HG03159 (cell line): ENCODE results near the gene TLL1.

Experiments
- ATAC-seq: cut with Tn5 transposase; IDR thresholded peaks from one replicate; pipeline ENCODE4 v1.9.1; 2021; ENCODE audit warnings: mild to moderate bottlenecking, moderate library complexity; ENCODE audit not compliant: unreplicated experiment

TLL1 gene

DNA sequence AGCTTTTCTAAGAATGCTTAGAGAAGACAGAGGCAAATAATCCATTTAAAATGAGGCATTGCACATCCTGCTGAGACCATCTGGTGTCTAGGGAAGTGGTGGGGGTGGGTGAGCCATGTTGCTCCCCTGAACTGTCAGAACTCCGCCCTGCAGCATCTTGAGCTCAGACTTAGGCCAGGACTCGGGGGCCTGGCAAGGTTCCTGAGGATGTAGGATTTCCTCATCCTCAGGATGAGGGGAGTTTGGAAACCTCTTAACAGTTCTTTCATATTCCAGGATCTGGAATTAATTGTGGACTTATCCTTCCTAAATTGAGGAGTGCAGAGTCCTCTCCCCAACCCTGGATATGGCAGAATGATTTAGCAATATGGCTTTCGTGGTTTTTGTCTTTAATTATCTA, 6.6 kb downstream of the TLL1 start:
- no peak for ATAC-seq

DNA sequence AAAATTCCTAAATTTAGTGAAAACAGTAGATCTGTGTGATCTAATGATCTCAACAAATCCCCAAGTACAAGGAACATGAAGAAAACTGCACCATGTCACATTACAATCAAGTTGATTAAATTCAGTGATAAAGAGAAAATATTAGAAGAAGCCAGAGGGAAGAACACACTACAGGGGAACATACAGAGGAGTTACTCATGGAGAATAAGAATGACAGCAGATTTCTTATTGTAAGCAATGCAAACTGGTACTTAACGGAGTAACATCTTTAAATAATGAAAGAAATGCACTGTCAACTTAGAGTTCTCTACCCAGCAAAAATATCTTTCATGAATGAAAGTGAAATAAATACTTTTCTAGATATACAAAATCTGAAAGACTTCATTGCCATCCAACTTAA, 21.1 kb downstream of the TLL1 start:
- ATAC-seq, result no peak

DNA sequence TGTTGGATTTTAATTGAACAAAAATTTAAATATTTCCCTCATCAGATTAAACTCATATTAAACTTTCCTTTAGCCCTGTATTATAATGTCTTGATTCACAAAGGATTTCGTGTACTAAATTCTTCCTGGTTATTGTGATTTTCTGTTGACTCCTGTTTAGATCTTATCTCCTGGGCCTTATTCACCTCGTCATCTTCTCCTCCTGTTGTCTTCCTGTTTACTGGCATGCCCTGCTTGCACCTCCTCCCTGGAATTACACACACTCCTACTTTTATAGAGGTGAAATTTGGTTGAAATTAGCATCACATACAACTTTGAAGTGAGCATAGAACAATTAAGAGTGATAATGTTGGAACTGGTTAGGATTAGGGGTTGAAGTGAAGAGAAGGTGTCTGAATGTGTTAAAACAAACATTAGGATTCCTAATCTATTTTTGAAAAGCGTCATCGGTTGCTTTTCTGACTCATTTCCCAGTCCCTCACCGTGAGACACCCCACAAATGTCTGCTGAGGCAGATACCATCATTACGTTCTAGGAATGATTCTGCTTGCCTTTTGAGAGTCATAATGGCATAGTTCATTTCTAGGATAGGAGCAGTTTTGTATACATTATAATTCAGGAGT, 32.5 kb downstream of the TLL1 start:
- no peak for ATAC-seq

DNA sequence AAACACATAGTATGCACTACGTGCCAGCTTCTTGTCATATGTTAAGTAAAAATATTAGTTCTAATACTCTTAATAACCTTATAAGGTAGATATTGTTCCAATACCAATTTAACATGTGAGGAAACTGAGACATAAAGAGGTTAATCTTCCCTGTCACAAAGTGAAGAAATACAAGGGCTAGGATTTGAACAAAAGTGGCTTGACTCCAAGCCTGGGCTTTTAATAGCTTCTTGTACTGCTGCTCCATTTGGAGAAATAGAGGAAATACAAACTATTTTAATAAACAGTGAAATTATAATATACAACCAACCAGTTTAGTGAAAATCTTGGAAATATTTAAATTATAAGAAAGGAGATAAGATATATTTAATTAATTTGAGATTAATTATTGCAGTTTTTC, 33.2 kb downstream of the TLL1 start:
- ATAC-seq, result no peak

DNA sequence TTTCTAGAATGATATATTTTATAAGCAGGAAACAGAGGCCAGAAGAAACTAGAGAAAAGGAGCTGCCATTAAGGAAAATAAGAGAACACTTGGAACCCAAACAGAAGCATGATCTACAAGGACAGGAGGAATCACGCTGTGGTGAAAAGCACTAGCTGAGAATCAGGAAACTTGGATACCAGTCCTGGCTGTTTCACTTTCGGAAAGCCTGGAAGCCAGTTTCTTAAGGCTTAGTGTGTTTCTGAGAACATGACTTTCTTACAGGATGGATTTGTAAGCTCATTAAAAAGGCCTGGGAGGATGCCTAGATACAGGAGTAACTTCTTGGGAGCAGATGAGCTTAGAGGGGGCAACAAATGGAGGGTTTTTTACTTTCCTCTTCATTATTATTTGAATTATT, 36.9 kb downstream of the TLL1 start:
- no peak for ATAC-seq

DNA sequence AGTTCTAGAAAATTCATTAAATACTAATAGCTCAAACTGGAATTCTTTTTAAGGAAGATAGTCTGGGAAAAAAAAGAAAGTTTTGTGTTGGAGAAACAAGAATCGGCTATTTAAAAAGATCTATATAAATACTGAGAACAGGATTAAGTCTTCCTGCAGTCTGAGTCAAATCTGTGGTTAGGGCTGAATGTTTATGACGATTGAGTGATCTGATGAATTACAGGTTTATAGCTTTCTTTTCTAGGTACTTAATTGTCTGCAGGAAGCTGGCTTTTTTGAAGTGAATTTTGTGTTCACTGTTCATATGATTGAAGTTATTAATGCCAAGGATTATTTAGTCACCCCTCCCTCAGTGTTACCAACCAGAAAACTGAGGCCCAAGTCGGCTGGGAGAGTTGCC, 42.2 kb downstream of the TLL1 start:
- ATAC-seq, result no peak

DNA sequence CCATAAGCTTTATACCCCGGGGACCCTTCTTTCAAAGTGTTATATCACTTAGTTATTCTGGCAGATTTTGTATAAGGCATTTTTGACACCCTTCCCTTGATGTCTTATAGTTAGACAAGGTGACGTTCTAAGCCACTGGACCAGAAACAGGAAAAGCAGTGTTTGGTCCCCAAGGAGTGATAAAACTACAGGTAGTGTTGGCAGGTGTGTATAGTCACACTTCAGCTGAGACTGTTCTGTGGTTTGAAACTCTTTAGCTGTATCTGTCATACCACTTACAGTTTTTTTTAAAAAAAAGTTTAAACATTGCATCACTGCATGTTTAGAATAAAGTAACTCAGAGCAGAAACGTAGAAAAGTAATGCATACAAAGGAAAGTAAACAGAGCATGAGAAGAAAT, 48.5 kb downstream of the TLL1 start:
- no peak for ATAC-seq

DNA sequence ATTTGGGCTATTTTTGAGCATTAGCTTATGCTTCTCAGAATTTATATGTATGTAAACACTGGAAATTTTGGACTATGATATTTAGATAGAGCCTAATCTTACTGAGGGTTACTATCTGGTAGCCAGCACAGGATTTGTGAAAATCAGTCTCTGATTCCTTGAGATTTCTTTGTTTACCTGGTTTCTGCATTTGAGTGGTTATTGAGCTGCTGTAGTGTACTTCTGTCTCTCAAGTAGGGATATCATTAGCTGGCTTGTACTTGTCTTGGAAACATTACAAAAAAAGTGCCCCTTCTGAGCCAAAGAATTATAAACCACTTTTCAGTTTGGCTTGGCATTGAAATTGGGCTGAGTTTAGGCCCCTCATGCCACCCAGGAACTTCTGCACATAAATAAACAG, 49.7 kb downstream of the TLL1 start:
- ATAC-seq, result no peak

DNA sequence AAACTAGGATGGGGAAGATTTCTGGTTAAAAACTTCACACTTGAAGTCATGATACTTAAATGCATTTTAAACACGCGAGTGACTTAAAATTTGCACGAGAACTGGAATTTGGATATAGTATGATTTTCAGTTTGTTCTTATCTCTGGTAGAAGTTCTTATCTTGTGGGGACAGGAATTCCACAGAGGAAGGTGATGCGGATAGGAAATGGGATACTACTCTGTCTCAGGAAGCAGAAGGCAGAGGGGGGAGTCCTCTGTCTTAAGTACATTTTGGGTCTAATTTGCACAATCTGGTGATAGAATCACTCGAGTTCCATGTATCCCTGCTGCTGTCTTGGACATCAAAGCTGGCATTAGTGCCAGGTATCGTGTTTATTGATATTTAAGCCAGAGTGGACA, 53.3 kb downstream of the TLL1 start:
- ATAC-seq, result no peak

DNA sequence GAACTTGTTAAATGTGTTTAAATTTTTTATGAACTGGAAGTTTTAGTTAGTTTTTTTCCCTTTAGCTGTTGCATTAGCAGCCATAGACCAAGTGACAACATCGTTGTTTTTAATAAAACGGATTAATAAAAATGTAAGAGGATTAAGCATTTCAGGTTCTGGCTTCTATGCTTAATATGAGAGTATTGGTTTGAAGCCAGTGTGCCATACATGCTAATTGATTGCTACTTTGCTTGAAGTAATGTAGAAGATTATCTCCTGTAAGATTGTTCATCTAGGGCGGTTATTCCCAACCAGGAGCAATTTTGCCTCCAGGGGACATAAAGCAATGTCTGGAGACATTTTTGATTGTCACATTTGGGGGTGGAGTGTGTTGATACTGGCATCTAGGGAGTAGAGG, 54.3 kb downstream of the TLL1 start:
- no peak for ATAC-seq

DNA sequence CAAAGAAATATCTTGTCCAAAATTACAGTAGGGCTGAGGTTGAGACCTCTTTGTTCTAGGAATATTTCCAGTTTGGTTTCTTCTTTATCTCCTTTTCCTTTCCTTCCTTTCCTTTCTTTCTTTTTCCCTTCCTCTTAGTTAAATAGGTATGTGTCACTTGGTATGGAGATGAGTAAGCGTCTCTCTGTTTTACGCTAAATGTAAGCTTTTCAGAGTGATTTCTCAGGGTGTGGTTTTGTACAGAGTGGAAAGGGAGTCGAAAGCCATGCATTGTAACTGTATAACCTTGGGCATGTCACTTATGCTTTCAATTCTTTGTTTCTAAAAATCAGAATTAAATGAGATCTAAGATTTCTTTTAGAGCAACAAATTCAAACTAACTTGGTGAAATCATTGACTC, 54.8 kb downstream of the TLL1 start:
- ATAC-seq, result no peak

DNA sequence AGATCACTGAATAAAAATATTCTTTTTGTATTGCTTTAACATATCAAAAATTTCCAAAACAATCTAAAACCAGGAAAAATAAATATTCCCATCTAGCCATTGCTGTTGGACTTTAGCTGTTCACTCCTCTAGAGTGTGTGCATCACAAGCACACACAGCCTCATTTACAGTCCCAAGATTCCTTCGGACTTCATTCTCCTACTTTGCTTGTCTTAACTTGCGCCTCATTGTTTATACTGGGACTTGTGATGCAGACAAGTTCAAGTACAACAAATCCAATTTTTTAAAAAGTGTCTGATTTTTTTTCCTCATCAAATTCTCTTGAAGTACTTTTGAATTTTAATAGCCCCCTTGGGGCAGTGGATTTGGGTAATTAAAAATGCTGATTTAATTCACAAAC, 55.6 kb downstream of the TLL1 start:
- no peak for ATAC-seq

DNA sequence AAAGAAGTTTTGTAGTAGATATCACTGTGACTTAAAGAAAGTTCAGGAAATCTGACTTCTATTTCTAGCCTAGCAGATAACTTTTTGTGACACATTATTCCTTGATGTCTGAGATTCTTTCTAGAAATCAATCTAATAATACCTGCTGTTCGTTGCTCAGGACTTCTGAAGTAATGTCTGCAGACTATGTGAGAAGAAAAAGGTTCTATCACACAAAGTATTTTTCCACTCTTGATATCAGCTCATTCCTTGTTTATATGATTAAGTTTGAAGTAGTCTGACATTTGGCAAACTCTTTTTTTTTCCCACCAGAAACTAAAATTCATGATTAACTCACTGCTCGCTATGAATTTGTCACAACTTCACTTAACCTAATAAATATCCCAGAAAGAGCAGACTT, 56.6 kb downstream of the TLL1 start:
- no peak for ATAC-seq

DNA sequence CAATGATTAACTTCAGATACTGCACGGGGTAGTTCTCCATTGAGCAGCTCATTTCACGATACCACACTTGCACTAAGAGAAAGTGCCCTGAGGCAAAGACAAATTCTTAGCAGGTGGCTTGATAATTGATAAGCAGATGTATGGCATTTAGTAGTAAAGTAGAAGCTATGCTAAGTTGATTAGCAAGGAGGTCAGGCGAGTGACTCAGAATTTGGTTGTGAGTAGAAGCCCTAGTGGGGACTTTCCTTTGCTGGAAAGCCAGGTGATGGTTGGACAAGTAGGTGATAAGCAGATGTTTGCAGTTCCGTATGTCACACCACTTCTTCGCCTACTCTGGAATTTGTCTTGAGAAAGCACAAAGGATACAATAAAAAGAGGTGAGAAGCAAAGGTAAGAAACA, 58.7 kb downstream of the TLL1 start:
- no peak for ATAC-seq

DNA sequence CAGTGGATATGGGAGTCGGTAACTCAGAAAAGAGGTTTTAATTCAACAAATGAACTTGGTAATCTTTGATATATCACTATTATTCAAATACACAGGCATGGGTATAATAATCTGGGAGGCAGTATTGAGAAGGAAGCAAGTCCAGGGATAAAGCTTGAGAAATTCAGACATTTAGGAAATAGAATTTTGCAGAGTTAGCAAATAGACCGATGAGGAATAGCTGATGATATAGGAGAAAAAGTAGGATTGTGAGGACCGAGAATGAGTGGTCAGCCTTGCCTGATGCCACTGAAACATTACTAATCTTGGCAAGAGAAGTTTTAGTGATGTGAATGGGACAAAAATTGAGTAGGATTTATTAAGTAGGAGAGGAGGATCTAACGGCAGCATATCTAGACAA, 71.9 kb downstream of the TLL1 start:
- no peak for ATAC-seq

DNA sequence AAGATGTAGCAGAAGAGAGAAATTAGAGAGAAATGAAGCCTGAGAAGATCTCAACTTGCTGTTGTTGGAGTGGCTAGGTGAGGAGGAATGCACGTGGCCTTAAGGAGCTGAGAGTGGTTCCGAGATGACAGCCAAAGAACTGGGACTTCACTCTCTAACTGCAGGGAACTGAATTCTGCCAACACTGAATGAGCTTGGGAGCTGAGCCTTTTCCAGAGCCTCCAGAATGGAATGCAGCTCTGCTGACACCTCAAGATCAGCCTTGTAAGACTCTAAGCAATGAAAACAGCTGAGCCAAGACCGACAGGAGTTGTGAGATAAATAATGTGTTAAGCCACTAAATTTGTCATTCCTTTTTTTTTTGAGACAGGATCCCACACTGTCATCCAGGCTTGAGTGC, 73.0 kb downstream of the TLL1 start:
- no peak for ATAC-seq

DNA sequence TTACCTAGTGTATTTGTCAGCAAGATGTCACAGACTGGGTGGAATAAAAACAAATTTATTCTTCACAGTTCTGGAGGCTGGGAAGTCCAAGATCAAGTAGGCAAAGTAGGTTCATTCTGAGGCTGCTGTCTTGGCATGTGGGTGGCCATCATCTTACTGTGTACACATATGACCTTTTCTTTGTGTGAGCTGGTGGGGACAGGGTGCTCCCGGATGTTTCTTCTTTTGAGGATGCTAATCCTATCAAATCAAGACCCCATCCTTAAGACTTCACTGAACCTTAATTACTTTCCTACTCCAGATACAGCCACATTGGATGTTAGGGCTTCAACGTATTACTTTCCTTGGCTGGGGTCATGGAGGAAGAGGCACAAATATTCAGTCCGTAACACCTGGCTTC, 74.0 kb downstream of the TLL1 start:
- no peak for ATAC-seq

DNA sequence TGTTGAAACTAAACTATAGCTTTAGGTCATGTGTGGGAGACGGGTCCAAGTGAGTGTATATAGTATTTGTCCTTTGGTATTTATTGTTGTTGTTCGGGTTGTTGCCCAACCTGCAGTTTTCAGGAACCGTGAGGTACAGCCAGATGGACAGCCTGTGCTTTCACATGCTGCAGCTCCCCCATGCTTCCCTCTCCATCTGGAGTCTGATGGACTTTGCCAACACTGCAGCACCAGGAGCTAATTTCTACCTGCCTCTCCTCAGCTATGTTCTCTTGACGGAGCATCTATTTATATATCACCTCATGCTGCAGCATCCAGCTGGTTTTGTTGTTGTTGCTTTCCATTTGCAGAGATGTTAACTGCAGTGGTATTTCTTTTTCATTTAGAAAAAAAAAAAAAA, 80.1 kb downstream of the TLL1 start:
- no peak for ATAC-seq

DNA sequence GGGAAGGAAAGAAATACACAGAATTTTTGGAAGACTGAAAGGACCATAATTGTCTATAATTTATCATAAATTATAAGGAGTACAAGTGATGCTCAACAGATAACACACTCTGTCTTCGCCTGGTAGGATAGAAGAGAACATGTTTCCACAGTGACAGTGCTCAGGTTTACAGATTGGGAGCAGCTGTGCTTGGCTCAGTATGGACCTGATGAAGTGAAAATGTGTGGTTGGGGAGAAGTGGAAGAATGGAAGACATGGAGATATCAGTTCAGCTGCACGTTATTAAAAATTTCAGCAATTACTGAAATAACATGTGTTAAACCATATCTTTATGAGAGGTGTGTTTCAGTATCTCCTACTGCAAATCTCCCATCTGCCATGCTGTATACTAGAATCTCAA, 90.6 kb downstream of the TLL1 start:
- no peak for ATAC-seq

DNA sequence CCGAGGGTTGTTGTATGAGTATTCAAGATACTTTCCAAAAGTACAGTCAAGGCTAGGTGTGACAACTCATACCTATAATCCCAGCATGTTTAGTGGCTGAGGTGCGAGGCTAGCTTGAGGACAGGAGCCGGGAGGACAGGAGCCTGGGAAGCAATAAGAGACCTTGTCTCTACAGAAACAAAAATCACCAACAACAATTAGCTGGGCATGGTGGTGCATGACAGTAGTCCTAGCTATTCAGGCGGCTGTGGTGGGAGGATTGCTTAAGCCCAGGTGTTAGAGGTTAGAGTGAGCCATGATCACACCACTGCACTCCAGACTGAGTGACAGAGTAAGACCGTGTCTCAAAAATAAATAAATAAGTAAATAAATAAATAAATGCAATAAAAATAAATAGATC, 91.6 kb downstream of the TLL1 start:
- ATAC-seq, result no peak

DNA sequence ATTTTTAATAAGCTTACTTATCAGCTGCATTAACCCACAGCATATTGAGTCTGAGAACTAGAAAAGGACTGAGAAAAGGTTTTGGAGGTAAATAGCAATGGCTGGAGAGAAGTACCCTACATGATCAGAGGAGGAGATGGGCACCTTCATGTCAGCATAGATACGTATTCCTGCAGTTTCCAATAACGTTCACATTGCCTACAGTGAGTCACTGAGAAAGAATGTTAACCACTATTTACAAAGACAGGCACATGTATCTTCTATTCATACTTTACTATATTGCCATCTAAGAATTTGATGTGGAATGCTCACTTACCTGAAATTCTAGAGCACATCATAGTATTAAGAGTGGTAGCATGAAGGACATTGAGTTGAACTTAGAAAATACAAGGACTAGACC, 92.5 kb downstream of the TLL1 start:
- ATAC-seq, result no peak

DNA sequence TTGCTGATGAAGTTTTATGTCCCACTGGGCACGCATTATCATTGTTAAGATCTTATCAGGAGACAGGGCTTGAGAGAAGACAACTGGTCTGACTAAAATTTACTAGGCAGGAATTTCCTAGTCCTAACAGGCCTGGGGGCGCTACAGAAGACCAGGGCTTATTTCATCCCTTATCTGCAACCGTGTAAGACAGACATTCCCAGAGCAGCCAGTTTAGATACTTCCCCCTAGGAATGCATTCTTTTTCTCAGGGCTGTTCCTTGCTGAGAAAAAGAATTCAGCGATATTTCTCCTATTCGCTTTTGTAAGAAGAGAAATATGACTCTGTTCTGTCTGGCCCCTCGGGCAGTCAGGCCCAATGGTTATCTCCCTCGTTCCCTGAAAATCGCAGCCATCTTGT, 93.8 kb downstream of the TLL1 start:
- ATAC-seq, result no peak

DNA sequence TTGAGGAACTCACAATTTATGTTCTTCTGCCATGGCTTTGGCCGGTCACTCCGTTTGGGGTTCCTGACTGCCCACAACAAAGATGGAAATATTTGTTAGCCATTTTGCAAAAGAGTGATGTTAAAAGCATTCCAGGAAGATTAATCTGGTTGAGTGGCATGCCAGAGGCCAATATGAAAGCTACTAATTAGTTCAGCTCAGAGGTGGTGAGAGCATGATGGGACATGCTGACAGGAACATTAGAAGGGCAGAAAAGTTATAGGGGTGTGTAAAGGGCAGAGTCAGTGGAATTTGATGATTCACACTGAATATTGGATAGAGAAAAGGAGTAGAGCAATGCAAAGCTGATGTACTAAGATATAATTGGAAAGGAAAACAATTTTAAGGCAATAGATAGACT, 94.4 kb downstream of the TLL1 start:
- no peak for ATAC-seq
